Mucosa of gallbladder (tissue), 1 donor: ENCODE measurements around the gene PID1. TPM values are rescaled to one million over a fixed set of nuclear protein-coding genes. Genes with fewer than 3 reads are reported as not detected.

ENCODE experiments used
- DNase-seq: peaks from one replicate; pipeline ENCODE4 v3.0.0-alpha.2; 2020; ENCODE audit warnings: low spot score
- total RNA-seq: library from RNA; stranded (reverse); gene quantifications from one replicate; pipeline ENCODE4 v1.2.1, GENCODE V29; 2021
- donor health status: DM: no; HTN: no; CAD: no.

PID1 gene
- total RNA-seq, 1 donor from 2014 or later = 17.1 TPM

GRCh38 chr2:229169751-229170150, 101.3 kb downstream of the PID1 start:
- DNase-seq = no peak

GRCh38 chr2:229164545-229165249, 106.4 kb downstream of the PID1 start:
- DNase-seq = no peak

GRCh38 chr2:229163893-229164292, 107.2 kb downstream of the PID1 start:
- no peak for DNase-seq

GRCh38 chr2:229162015-229162414, 109.1 kb downstream of the PID1 start:
- DNase-seq = no peak

- DNase-seq = no peak
Measured at GRCh38 chr2:229160984-229161383, 110.1 kb downstream of the PID1 start.

GRCh38 chr2:229160180-229160579, 110.9 kb downstream of the PID1 start:
- peak; percentile 69 for DNase-seq

GRCh38 chr2:229159405-229159804, 111.7 kb downstream of the PID1 start:
- no peak for DNase-seq

GRCh38 chr2:229154381-229154780, 116.7 kb downstream of the PID1 start:
- DNase-seq = no peak

- no peak for DNase-seq
Measured at GRCh38 chr2:229153951-229154350, 117.1 kb downstream of the PID1 start.

- peak; percentile 49 for DNase-seq
Measured at GRCh38 chr2:229153267-229153666, 117.8 kb downstream of the PID1 start.

GRCh38 chr2:229152674-229153073, 118.4 kb downstream of the PID1 start:
- no peak for DNase-seq

- DNase-seq = no peak
Measured at GRCh38 chr2:229150317-229150716, 120.8 kb downstream of the PID1 start.

- DNase-seq = no peak
Measured at GRCh38 chr2:229141424-229142025, 129.6 kb downstream of the PID1 start.

- DNase-seq = no peak
Measured at GRCh38 chr2:229137639-229138038, 133.4 kb downstream of the PID1 start.

GRCh38 chr2:229137066-229137465, 134.0 kb downstream of the PID1 start:
- DNase-seq = no peak

GRCh38 chr2:229133155-229133772, 137.8 kb downstream of the PID1 start:
- DNase-seq = peak; percentile 43

- DNase-seq = no peak
Measured at GRCh38 chr2:229132236-229132635, 138.9 kb downstream of the PID1 start.

- DNase-seq = no peak
Measured at GRCh38 chr2:229130522-229130921, 140.6 kb downstream of the PID1 start.

- no peak for DNase-seq
Measured at GRCh38 chr2:229129738-229130371, 141.2 kb downstream of the PID1 start.

- no peak for DNase-seq
Measured at GRCh38 chr2:229127471-229127870, 143.6 kb downstream of the PID1 start.

- no peak for DNase-seq
Measured at GRCh38 chr2:229126066-229126465, 145.0 kb downstream of the PID1 start.

GRCh38 chr2:229124136-229124535, 147.0 kb downstream of the PID1 start:
- no peak for DNase-seq

- DNase-seq = no peak
Measured at GRCh38 chr2:229118927-229119326, 152.2 kb downstream of the PID1 start.
